GM21576 (cell line): ENCODE data around the gene SLC35F4.
"Not testable (repeated sequence)": the region's sequence is repeated elsewhere in the genome, so short reads cannot be mapped to it uniquely, and the experiment has no call there.

Experiments used
- ATAC-seq: cut with Tn5 transposase; IDR thresholded peaks from one replicate; pipeline ENCODE4 v1.9.1; 2021; ENCODE audit warnings: mild to moderate bottlenecking, moderate library complexity; ENCODE audit not compliant: unreplicated experiment

The SLC35F4 gene

GRCh38 chr14:57811998-57812546 is 53.8 kb downstream of the SLC35F4 start:
- no peak for ATAC-seq

GRCh38 chr14:57809808-57810207 is 56.1 kb downstream of the SLC35F4 start:
- ATAC-seq: no peak

GRCh38 chr14:57797160-57797559 is 68.7 kb downstream of the SLC35F4 start:
- no peak for ATAC-seq

DNA sequence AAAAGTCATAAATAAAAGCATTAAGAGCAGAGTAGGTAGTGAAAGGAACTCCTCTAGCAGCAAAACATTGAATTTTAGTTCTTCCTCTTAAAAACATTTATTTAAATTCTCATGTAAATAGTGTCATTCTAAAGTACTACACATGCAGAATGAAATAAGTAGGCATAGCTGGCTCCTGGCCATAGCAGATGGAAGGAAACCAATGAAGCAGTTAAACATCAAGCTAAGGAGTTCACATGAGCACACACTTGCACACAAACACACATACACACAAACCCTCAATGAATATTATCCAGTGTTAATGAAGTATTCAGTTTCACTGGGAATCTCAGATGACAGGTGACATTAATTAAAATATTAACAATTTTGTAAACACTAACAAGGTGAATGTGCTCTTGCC is 69.3 kb downstream of the SLC35F4 start:
- ATAC-seq: no peak

DNA sequence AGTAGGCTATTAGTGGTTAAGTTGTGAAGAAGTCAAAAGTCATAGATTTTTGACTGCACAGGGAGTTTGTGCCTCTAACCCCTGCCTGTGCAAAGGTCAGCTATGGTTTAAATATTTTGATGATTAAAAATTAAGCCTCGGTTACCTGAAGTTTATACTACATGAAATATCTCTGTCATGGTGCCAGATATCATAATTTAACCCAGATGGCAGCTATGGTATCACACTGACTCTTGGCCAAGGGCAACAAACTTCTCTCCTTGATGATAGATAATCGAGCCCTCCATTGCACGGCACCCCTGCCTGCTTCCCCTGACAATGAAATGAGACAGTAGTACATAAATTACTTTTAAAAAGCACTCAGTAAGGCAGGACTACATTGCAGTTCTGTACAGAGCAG is 80.8 kb downstream of the SLC35F4 start:
- ATAC-seq: no peak

GRCh38 chr14:57771801-57772200 is 94.1 kb downstream of the SLC35F4 start:
- ATAC-seq: no peak

DNA sequence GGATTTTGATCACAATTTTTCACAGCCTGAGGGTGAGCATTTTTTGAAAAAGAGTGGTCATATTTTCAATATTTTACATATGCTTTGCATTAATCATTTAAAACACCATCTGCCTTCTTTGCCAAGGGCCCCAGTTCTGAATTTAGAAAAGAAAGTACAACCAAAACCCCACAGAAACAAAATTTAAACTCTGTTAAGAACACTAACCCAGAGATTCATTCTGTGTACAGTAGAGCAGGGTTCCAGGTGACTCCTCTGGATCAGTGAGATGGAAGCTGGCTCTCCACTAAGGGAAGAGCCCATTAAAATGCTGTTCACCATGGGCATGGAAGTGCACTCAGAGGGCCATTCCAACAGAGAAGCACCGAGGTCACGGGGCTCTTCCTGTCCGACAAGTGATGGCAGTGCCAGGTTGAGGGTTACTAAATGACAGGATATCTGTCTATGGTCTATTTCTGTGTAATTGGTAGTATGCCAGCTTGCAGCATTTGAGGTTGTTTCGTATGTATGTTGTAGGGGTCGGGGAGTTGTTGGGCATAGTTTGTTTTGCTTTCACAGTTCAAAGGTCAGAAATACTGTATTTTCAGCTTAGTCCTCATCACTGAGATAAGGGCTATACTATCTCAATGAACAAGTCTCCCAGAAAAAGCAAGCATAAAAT is 95.9 kb downstream of the SLC35F4 start:
- ATAC-seq: no peak

DNA sequence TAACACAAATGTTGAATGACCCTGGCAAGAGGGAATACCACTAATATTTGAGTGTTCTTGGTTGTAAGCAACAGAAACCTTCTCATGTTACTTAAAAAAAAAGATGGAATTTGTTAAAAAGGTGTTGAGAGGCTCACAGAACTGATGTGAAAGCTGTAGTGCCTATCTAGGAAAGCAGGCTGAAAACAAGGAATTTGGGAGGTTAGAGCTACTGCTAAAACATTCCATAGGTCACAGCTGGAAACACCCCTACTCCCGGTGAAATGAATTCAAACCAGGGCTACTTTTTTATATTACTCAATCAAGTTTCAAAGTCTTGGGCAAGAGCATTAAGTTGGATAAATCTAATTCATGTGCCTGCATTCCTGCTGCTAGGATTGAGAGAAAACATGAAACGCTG is 104.1 kb downstream of the SLC35F4 start:
- ATAC-seq: no peak

DNA sequence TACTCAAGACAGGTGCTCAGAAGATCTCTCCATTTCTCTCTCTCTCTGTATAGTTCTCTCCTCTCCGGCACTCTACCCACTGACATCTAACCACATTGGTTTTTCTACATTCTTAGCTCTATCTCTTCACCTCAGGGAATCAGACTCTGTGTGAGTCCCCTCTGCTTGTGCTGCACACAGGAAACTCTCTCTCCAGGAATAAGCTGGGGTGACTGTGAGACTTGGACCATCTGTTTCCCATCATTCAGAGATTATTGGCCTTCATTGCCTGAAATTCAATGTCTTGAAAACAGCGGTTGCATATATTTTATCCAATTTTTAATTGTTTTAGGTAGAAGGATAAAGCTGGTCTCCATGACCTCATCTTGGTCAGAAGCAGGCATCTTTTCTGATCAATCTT is 105.0 kb downstream of the SLC35F4 start:
- ATAC-seq: no peak

- ATAC-seq: no peak
These were observed 110.8 kb downstream of the SLC35F4 start for GRCh38 chr14:57755018-57755521.

GRCh38 chr14:57754527-57754926 is 111.4 kb downstream of the SLC35F4 start:
- ATAC-seq: no peak

- no peak for ATAC-seq
These were observed 112.1 kb downstream of the SLC35F4 start for GRCh38 chr14:57753821-57754220.

DNA sequence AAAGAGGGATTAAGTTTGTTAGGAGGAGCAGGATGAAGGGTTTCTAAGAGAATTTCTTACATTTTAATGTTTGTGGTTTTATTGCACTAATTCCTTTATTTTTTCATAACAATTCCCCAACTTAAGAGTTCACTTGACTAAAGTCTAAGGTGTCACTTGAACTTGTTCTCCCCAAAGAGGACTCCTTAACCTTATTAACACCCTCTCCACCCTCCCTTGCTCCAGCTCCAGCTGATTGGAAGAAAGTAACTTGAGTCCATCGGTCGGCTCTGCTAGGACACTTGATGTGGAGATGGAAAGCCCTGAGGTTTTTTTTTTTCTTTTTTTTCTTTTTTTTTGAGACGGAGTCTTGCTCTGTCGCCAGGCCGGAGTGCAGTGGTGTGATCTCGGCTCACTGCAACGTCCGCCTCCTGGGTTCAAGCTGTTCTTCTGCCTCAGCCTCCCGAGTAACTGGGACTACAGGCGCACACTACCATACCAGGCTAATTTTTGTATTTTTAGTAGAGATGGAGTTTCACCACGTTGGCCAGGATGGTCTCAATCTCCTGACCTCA is 113.7 kb downstream of the SLC35F4 start:
- not testable (repeated sequence) for ATAC-seq

GRCh38 chr14:57751400-57751799 is 114.5 kb downstream of the SLC35F4 start:
- ATAC-seq: no peak

GRCh38 chr14:57749267-57749666 is 116.6 kb downstream of the SLC35F4 start:
- ATAC-seq: no peak

GRCh38 chr14:57748279-57748678 is 117.6 kb downstream of the SLC35F4 start:
- ATAC-seq: no peak

DNA sequence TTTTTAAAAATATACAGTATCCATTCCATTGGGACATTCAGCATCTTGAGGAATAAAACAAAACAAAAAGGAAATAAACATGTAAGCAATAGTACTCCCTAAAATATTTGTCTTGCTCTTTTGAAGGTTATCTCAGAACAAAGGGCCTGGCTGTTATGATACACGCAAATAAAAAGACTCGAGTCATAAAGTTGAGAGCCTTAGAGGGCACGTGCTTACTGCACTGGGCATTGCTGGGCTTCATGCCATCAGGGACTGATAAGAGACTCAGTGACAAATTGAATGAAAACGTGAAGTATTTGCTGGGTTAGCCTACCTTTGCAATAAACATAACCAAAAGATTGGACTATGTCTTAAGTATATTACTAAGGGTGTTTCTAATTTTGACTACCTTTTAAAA is 118.9 kb downstream of the SLC35F4 start:
- no peak for ATAC-seq

- ATAC-seq: no peak
These were observed 119.3 kb downstream of the SLC35F4 start for GRCh38 chr14:57746563-57746962.

DNA sequence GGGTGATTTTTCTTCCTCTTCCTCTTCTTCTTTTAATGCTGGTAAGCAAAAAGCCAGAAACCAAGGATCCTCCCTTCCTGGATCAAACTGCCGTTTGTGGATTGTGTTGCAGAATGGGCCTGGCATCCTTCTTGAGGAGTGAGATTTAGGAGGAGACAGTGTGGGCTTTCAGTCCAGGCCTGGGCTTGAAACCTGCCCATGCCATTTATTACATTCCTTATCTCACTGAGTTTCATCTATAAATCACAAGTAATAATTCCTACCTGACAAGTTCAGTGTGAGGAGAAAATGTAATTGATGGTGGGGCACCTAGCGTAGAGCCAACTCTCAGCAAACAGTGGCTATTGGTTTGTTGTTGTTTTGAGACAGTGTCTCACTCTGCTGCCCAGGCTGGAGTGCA is 126.4 kb downstream of the SLC35F4 start:
- ATAC-seq: no peak

DNA sequence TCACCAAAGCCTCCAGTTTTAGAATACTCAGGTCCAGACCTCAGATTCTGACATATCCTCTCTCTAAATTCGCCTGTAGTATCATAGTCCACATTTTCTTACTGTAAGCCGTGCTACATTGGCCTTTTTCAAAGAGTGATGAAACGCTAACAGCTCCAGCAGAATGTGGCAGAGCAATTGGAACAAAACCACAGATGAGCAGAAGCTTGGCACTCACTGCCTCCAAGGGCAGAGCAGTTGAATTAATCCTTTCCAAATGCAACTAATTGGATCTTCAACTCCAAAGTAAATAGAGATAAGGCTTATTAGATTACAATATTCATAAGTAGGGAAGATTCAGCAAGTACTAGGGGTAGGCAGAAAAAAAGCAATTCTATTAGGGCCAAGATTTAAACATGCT is 128.3 kb downstream of the SLC35F4 start:
- ATAC-seq: no peak

DNA sequence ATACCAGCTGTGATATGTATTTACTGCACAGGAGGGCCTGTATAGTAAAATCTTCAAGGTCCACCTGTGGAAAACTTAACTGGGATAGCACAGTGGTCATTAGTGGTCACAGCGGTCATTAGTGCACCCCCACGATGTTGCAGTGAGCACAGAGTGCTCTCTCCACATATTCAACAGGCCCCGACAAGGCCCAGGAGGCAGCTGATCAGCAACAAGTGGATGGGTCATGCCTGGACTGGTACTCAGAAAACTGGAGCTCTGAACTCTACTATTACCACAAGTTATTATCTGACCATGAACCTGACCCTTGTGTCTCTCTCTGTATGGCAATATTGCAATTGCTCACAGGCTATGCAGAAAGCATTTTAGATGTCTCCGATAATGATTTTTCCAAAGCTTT is 129.5 kb downstream of the SLC35F4 start:
- no peak for ATAC-seq

DNA sequence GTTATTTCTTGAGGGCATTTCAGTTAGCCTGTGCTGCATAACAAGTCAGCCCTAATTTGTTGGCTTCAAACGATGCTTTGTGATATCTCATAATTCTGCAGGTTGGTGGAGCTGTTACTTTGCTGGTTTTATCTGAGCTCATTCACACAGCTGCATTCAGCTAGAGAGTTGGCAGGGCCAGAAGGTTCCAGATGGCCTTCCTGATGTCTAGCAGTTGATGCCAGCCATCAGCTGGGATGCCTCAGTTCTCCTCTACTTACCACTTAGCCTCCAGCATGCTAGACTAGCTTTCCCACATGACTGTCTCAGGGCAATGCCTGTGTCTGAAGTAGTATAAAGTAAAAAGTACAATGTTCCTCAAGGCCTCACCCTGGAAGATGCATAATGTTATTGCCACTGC is 130.6 kb downstream of the SLC35F4 start:
- ATAC-seq: no peak
